HL-60 (cell line): Measurements from ENCODE around the gene DNAAF1.

Experiments used
- POLR2AphosphoS5 ChIP-seq: IDR thresholded peaks from 2 replicates; pipeline ENCODE4 v1.6.1; 2012; ENCODE audit warnings: low read depth
- TF ChIP-seq, protein P1 (sequence below): IDR thresholded peaks from one replicate; pipeline ENCODE4 v1.5.1; 2011; ENCODE audit warnings: low read length, control low read depth, inconsistent platforms; ENCODE audit not compliant: insufficient read depth

DNA sequence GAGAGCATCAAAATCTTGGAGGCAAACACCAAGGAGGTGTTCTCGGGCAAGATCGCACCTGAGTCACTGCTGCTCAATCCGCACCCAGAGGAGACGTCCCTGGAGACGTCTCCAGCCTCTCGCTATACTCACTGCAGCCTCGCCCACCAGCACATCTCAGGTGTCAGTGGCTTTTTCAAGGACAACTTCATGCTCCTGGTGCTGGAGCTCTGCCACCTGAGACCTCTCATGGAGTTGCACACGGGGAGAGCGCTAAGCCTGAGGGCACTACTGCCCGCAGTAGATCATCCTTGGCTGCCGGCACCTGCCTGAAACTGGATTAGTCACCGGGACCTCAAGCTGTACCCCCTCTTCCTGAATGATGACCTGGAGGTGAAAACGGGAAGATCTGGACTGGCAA, 25.7 kb upstream of the DNAAF1 start:
- TF ChIP-seq, protein P1, sequence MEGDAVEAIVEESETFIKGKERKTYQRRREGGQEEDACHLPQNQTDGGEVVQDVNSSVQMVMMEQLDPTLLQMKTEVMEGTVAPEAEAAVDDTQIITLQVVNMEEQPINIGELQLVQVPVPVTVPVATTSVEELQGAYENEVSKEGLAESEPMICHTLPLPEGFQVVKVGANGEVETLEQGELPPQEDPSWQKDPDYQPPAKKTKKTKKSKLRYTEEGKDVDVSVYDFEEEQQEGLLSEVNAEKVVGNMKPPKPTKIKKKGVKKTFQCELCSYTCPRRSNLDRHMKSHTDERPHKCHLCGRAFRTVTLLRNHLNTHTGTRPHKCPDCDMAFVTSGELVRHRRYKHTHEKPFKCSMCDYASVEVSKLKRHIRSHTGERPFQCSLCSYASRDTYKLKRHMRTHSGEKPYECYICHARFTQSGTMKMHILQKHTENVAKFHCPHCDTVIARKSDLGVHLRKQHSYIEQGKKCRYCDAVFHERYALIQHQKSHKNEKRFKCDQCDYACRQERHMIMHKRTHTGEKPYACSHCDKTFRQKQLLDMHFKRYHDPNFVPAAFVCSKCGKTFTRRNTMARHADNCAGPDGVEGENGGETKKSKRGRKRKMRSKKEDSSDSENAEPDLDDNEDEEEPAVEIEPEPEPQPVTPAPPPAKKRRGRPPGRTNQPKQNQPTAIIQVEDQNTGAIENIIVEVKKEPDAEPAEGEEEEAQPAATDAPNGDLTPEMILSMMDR: no peak
- no peak; the same call in 1 of the 2 replicates for TF ChIP-seq POLR2AphosphoS5
